HTERT RPE-1 (cell line): ENCODE measurements around the gene RTN1.

ENCODE experiments used
- in situ Hi-C: fragments of 300-500 bp; cut with MboI; formaldehyde crosslinking; loops from 4 replicates; pipeline ENCODE4 v1.14.3; 2020; ENCODE audit warnings: low sequenced_read_pairs

RTN1 gene, protein sequence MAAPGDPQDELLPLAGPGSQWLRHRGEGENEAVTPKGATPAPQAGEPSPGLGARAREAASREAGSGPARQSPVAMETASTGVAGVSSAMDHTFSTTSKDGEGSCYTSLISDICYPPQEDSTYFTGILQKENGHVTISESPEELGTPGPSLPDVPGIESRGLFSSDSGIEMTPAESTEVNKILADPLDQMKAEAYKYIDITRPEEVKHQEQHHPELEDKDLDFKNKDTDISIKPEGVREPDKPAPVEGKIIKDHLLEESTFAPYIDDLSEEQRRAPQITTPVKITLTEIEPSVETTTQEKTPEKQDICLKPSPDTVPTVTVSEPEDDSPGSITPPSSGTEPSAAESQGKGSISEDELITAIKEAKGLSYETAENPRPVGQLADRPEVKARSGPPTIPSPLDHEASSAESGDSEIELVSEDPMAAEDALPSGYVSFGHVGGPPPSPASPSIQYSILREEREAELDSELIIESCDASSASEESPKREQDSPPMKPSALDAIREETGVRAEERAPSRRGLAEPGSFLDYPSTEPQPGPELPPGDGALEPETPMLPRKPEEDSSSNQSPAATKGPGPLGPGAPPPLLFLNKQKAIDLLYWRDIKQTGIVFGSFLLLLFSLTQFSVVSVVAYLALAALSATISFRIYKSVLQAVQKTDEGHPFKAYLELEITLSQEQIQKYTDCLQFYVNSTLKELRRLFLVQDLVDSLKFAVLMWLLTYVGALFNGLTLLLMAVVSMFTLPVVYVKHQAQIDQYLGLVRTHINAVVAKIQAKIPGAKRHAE

DNA sequence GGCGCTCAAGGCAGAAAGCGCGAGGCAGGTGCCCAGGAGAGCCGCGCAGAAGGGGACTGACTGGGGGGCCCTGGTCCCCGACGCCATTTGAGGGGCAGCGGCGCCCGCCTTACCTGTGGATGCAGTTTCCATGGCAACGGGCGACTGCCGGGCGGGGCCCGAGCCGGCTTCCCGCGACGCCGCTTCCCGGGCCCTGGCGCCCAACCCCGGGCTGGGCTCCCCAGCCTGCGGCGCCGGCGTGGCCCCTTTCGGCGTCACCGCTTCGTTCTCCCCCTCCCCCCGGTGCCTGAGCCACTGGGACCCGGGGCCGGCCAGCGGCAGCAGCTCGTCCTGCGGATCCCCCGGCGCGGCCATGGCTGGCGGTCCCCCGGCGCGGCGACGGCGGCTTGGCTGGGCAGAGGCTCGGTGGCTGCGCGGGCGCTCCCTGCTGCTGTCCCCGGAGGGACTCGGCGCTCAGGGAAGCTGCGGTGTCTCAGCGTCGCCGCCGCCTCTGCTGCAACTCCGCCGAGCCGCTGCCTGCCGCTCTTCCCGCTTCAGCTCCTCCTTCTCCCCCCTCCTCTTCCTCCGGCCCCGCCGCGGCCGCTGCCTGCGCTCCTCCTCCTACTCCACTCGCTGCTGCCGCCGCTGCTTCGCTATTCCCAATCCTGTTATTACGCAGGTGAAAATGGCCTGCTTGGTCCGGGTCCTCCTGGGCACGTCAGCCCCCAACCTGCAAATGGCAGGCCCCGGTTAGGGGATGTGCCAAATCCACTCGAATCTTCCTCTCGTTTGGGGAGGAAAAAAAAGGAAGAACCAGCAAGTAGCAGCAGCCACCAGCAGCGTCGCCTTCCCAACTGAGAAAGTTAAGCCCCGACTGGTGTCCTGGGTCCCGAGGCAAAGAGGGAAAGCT, at the start of gene RTN1:
Gene RTN1, minus strand, starts transcription at position 500 of the 889 bp plus-strand sequence. Its CDS starts 146 bp downstream, at position 354.
- in situ Hi-C loops, result no loop called here

DNA sequence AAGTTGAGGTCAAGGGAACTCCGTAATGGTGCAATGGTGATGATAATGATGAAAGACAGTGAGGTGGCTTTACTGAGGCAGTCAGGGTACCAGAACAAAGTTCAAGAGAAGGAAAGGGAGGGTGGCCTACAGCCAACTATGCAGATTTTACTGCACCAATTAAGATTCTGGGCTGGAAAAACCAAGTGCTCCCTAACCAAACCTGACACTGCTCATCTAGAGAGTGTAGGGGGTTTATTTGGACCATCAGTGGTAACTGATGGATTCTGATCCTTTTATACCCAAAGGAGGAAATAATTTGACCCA, 49.8 kb upstream of the RTN1 start:
- in situ Hi-C loops, result no loop called here

DNA sequence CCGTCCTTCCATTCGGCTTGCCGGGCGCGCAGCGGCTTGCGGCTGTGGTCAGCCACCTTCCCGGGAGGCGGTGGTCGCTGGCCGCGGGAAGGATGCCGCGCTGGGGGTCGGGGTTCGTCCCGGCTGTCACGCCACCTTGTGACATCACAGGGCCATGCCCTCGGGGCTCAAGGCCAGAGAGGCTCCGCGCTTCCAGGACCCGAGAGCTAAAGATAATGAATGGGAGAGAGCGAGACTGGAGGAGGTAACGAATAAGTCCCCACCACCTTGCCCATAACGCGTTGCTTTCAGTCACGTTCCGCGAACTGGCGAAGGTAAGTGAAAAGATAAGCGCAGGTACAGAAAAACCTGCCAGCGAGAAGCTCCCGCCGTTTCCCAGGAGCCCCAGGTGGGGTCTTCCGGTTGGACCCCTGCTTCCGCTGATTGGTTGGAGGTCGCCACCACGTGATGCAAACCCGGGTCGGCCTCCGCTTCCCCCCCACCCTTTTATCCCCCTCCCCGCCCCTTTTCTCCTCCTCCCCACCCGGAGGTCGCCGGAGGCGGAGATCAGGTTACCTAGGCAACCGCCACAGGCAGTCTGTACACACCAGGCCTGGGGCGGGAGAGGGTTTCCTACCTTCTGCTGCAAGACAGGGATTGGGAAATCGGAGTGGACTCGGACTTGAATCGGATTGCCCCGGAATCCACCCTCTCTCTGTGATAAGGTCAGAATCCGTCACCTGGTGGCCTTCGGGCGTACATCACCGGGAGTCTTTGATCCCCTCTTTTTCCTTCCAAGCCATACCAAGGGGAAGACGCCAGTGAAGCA, 49.2 kb upstream of the RTN1 start, which contains the start of gene LRRC9:
Gene LRRC9, plus strand, starts transcription at position 575 of the 808 bp plus-strand sequence.
- in situ Hi-C loops, result no loop called here

DNA sequence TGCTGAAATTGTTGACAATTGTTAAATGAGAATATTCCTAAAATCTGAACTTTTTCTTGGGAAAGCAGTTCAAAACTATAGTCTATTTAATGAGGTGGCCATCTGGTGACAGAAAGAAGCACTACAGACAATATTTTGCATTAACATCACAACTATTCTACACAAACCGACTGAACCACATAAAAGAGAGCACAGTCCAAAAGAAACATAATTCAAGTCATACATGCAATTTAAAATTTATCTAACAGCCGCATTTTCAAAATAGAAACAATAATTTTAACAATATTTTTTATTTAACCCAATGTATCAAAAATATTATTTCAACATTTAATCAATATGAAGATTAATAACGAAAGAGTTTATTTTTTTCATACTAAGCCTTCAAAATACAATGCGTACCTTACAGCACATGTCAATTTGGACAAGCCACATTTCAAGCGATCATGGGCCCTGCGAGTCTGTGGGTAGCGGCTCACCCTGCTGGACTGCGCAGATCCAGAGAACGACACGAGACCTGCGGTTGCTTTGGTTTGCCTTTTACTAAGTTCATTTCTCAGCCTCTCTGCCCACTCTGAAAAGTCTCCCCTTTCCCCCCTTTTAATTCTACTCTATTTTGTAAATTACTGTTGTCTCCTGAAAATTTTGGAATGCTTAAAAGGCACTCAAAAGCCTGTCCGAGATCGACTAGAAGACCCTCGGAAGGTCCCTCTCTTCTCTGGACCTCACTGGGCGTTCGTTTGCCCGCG, 48.4 kb upstream of the RTN1 start:
- in situ Hi-C loops, result no loop called here

DNA sequence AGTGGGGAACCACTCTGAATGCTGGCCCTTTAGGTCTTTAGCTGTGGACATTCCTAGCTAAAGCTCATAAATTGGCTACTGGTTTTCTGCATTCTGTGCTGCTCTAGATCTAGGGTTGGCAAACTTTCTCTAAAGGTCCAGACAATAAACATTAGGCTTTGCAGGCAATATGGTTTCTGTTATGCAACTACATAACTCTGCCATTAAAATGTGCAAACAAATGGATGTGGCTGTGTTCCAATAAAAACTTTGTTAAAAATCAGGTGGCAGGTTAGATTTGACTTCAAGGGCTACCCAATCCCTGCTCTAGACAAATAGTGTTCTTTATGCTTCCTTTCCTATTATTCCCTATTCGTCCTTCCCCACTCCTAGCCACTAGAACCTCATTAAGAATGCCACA, 42.6 kb upstream of the RTN1 start:
- in situ Hi-C loops, result no loop called here

DNA sequence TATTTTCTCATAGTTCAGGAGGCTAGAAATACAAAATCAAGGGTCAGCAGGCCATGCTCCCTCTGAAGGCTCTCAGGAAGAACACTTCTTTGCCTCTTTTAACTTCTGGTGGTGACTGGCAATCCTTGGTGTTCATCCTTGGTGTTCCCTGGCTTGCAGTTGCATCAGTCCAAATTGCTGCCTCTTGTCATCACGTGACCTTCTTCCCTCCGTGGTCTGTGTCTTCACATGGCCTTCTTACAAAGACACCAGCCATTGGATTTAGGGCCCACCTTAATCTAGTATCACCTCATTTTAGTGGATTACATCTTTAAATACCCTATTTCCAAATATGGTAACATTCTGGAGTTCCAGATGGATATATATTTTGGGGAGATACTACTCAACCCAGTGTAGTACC, 41.9 kb upstream of the RTN1 start:
- in situ Hi-C loops, result no loop called here

DNA sequence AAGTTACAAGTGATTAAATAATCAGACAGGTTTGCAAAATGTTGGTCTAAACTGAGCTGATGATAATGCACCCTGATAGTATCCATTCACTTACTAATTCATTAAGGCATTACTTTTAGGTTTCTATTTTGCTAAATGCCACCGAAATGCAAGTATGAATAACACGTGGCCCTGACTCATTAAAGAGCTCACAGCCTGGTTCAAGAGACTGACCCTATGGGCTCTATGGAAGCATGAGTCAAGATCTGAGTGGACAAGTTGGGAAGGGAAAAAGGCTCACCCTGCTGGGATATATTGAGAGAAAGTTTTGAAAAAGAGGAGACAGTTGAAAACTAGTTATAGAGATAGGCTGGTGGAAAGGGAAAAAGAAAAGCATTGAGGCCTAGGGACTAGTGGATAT, 34.6 kb upstream of the RTN1 start:
- in situ Hi-C loops, result no loop called here

DNA sequence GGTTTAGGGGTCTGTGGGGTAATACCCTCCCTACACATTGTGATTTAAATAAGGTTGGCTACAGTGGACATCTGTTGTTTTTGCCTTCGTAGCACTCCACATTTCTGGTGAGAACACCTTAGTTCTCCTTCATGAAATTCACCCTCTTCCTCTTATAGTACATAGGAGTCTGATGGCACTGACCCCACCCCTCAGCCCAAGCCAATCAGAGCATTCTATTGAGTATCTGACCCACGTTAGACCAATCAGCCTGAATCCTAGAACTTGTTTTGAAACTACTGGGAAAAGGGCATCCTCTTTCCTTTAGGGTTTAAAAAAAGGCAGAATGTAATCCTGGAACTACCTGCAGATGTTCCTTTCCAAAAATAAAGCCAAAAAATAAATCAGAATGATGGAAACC, 33.6 kb upstream of the RTN1 start:
- in situ Hi-C loops, result no loop called here

DNA sequence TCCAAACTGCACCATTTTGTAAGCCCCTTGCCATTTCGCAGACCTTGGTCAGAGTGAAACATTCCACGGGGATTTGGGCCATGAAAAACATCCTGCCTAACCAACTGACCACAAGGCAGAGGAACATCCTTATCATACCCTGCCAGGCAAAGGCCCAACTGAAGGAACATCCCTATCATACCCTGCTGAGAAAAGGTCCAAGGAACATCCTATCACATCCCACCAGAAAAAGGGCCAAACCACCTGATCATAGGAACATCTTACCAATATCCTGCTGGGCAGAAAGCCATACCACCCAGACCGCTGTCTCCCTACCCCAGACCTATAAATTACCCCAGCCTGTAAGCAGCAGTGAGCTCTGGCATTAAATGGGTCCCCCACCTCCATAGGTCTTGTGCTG, 30.0 kb upstream of the RTN1 start:
- in situ Hi-C loops, result no loop called here

DNA sequence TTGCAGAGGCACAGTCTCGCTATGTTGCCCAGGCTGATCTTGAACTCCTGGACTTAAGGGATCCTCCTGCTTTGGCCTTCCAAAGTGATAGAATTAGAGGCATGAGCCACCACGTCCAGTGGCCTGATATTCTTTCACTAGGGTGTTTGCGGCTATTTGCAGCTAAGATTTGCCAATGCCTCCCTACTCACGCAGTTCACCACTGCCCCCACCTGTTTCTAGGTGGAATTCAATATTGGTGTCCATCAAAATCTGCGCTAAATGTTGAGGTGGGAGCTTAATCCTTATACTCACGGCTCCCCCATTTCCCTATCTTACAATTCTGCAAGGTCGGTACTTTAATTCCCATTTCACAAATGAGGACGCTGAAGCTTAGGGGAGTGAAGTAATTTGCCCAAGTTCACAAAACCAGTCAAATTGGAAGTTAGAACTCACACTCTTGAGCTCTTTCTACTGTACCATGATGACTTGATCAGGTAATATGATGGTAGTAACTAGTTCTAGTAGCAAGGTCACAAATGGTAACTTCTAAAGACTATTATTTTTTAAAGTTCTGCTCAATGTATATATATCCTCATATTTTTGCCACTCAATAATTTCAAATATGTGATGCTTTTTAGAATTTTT, 27.3 kb upstream of the RTN1 start:
- in situ Hi-C loops, result no loop called here

DNA sequence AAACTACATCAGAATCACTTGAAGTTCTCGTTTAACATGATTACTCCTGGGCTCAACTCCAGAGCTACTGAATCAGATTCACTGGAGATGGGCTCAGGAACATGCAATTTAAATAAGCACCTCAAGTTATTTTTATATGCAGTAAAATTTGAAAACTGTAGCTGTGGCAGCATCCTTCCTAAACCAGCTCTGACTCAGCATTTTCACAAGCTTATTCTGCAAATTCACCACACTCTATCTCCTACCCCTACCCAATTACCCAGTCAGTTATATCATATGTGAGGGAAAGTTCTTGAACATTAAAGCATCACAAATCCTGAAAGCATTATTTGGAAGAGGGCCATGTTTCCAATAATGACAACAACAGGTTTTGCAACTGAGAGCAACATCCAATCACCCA, 25.1 kb upstream of the RTN1 start:
- in situ Hi-C loops, result no loop called here

DNA sequence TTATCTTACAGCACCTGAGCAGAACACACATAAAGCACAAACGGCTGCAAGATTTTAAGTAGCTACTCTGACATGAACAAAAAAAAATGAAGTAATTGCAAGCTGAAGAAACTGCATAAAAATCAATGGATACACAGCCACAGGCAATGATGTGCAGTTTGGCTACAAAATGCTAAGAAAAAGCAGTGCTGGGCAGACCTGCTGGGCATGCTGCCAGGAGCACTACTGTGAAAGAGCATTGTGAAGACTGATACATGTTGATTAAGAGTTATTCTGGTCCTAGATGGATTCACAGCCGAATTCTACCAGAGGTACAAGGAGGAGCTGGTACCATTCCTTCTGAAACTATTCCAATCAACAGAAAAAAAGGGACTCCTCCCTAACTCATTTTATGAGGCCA, 20.1 kb upstream of the RTN1 start:
- in situ Hi-C loops, result no loop called here

DNA sequence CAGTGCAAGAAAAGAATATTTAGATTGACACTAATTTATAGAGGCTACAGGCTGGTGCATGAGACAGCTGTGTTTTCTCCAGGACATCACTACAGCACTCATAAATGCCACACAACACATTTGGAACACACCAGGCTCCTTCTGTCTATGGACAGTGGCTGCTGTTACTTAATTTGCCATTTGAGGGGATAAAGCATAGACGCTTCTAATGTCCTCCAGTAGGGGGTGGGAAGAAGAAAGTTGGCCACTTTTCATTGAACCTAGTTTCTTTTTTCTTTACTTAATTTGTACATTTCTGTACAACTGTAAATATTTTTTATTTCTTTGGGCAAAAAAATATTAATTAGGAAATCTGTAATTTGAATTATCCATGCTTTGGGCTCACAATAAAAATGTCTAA, 12.4 kb upstream of the RTN1 start:
- in situ Hi-C loops, result no loop called here

DNA sequence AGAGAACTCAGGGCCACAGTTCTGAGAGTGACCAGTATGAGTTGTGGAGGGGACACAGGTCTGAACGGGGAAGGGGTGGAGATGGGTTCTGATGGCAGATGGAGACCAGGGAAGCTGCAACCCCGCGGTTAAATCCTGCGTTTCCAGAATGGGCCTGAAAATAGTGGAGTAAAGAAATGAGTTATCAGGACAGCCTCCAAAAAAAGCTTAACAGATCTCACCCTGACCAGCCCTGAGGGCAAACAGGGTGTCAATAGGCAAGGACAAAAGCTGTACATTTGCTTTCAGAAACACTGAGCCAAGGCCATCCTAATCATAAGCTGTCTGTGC, 555 bp upstream of the RTN1 start:
- in situ Hi-C loops, result no loop called here

DNA sequence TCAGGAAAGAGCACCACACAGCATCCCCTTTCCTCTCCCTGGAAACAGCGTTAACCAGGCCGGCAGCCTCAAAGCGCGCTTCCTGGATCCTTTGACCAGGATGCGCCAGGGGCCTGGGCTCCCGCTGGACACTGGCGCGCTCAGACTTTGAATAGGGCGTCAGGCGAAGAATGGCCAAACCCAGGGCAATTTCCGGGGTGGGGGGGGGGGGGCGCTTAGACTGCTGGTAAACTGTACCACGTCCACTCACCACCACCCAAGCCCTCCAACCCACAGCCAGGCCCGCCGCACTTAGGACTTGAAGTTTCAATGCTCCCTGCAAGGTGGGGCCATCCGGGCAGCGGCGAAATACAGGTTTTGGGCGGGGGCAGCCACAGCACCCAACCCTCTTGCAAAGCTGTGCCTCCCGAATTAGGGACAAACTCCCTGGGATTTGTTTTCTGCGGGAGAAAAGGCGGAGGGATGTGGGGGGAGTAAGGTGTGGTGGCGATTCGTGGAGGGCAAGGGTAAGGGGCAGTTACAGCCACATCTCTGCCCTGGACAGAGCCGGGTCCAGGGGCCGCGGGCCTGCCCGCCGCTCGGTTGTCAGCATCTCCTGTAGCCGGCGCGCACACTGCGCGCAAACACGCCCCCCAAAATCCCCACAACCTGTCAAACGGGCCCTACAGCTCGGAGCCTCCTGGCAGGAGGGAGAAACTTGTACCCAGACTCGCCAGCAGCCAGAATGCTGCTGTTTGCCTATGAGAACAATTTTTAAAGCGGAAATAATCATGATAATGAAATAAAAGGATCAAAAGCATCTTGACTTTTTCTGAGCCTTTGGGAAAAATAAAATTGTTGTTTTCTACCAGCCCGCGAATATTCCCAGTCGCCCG, 958 bp downstream of the RTN1 start:
- in situ Hi-C loops, result no loop called here

DNA sequence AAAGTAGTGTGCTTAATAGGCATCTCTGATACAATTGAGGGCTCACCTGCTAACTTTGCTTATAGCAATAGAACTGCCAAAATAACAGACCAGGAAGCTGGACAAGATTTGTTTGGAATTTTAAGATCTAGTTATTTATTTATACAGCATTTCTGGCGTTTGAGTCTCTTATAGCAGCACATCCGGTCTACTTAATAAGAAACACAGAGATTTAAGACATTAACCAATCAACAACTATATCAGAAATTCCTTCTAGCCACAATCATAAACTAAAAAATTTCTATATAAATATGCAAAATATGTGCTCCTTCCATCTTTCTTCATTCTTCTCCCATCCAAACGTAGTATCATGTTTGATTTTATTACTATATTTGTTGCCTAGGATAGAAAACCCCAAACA, 2.6 kb downstream of the RTN1 start:
- in situ Hi-C loops, result no loop called here

DNA sequence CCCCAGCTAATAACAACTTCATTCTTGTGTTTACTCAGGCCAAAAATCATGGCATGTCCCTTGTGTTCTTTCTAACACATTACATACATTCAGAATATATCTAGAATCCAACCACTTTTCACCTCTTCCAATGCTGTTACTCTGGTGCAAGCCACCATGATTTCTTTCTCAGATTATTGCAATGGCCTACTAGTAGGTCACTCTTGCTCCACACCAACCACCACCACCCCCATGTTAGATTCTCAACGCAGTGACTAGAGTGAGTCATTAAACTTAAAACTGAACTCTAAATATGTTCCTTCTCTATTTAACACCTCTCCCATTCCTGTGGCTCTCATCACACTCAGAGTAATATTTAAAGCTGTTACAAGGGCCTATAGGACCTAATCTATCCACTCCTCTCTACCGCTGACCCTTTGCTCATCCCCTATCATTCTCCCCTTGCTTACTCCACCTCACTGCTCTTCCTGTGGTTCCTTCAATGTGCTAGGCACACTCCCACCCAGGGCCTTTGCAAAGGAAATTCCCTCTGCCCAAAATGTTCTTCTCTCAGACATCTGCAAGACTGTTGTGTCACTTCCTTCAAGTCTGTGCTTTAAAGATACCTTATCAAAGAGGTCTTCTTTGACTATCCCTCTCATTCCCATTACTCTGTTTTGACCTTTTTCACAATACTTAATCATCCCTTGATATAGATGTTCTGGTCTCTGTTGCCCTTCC, 6.6 kb downstream of the RTN1 start:
- in situ Hi-C loops, result no loop called here

DNA sequence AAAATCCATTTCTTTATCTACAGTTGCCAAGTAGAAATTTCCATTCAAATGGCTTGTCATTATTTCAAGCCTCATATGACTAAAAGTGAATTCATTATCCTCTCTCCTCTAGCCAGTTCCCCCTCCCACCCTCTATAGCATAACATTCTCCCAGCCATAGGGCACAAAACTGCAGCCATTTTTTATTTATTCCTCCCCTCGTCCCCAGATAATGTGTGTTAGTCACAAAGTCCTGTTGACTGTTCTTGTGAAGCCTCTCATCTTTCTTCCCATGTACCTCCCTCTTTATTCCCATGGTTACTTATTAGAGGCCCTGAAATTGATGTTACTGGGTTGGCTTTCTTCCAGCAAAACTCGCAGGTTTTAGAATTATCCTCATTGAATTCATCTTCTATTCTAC, 13.2 kb downstream of the RTN1 start:
- in situ Hi-C loops, result no loop called here
